ENCODE results near the gene POTEH. TPM values are rescaled to one million over a fixed set of nuclear protein-coding genes. Genes with fewer than 3 reads are reported as not detected.
"Not testable (repeated sequence)": the region's sequence is repeated elsewhere in the genome, so short reads cannot be mapped to it uniquely, and the experiment has no call there.

POTEH gene
- total and polyA plus RNA-seq, 2 of the 4 experiments (the other 2 are of a cell fraction), result not detected

- H2AK9ac ChIP-seq (replicated peaks; ENCODE audit: low read depth, low read length, poor library complexity); H4K5ac ChIP-seq (ENCODE audit: low read depth, low read length); H3K56ac ChIP-seq (ENCODE audit: extremely low read depth, insufficient read depth, low read length); H4K20me1 ChIP-seq (ENCODE audit: insufficient read depth, low read length); H3K4ac ChIP-seq (ENCODE audit: low read depth, low read length); H3K9me1 ChIP-seq (ENCODE audit: insufficient read depth, low read length); H2BK120ac ChIP-seq (ENCODE audit: low read depth, low read length); H3K23ac ChIP-seq (ENCODE audit: low read depth, low read length); POLR2A ChIA-PET (ENCODE audit: unreplicated experiment); H2BK20ac ChIP-seq (ENCODE audit: low read depth, low read length); H3K79me1 ChIP-seq (ENCODE audit: low read depth in 1 of 2, low read length in 2 of 2); H4K8ac ChIP-seq (ENCODE audit: low read depth in 2 of 2, low read length in 2 of 2); H3K9ac ChIP-seq (ENCODE audit: low read depth, low read length); intact Hi-C loops (cut with micrococcal nuclease); H4K91ac ChIP-seq (ENCODE audit: insufficient read depth, low read depth, low read length); H3K4me1 ChIP-seq (ENCODE audit: control insufficient read depth, insufficient read depth, low read length); DNase-seq; H3K18ac ChIP-seq (ENCODE audit: low read depth, low read length); H3K9me3 ChIP-seq (ENCODE audit: control insufficient read depth, insufficient read depth, low read length); H3K36me3 ChIP-seq (ENCODE audit: control insufficient read depth, insufficient read depth, low read length); in situ Hi-C loops (cut with MboI; ENCODE audit: low sequenced_read_pairs); dilution Hi-C loops (cut with HindIII; ENCODE audit: low sequenced_read_pairs, unreplicated experiment); H3K4me3 ChIP-seq (ENCODE audit: insufficient read depth, low read depth, low read length); H2BK15ac ChIP-seq (ENCODE audit: low read depth, low read length); H2BK5ac ChIP-seq (ENCODE audit: low read depth, low read length, poor library complexity, severe bottlenecking); H2AFZ ChIP-seq (replicated peaks; ENCODE audit: low read length, poor library complexity); H2AK5ac ChIP-seq (ENCODE audit: low read depth, low read length); BruUV-seq (replicated peaks); H3K27ac ChIP-seq (ENCODE audit: insufficient read depth, low read length); CTCF ChIA-PET; H3K4me2 ChIP-seq (ENCODE audit: low read depth, low read length); H3K14ac ChIP-seq (replicated peaks; ENCODE audit: low read depth, low read length); H3K27me3 ChIP-seq (ENCODE audit: control insufficient read depth, insufficient read depth, low read length); ATAC-seq (ENCODE audit: low read depth): not testable (repeated sequence)
- WGBS, 2 experiments (ENCODE audit: extremely low coverage in 2 of 2, insufficient read length in 1 of 2), result no CpG with 5 or more reads among the region's 6 CpGs
Measured at GRCh38 chr22:15734411-15734810, 44.6 kb downstream of the POTEH start.

- H3K27ac ChIP-seq (ENCODE audit: insufficient read depth, low read length); H3K14ac ChIP-seq (replicated peaks; ENCODE audit: low read depth, low read length); H3K56ac ChIP-seq (ENCODE audit: extremely low read depth, insufficient read depth, low read length); BruUV-seq (replicated peaks); H2BK5ac ChIP-seq (ENCODE audit: low read depth, low read length, poor library complexity, severe bottlenecking); H3K9ac ChIP-seq (ENCODE audit: low read depth, low read length); H2AK5ac ChIP-seq (ENCODE audit: low read depth, low read length); CTCF ChIA-PET; intact Hi-C loops (cut with micrococcal nuclease); H4K91ac ChIP-seq (ENCODE audit: insufficient read depth, low read depth, low read length); H3K4me1 ChIP-seq (ENCODE audit: control insufficient read depth, insufficient read depth, low read length); H3K4ac ChIP-seq (ENCODE audit: low read depth, low read length); H3K9me1 ChIP-seq (ENCODE audit: insufficient read depth, low read length); H3K23ac ChIP-seq (ENCODE audit: low read depth, low read length); H2AK9ac ChIP-seq (replicated peaks; ENCODE audit: low read depth, low read length, poor library complexity); H3K27me3 ChIP-seq (ENCODE audit: control insufficient read depth, insufficient read depth, low read length); in situ Hi-C loops (cut with MboI; ENCODE audit: low sequenced_read_pairs); dilution Hi-C loops (cut with HindIII; ENCODE audit: low sequenced_read_pairs, unreplicated experiment); H3K9me3 ChIP-seq (ENCODE audit: control insufficient read depth, insufficient read depth, low read length); H3K18ac ChIP-seq (ENCODE audit: low read depth, low read length); DNase-seq; H4K20me1 ChIP-seq (ENCODE audit: insufficient read depth, low read length); H3K4me2 ChIP-seq (ENCODE audit: low read depth, low read length); H4K8ac ChIP-seq (ENCODE audit: low read depth in 2 of 2, low read length in 2 of 2); H3K4me3 ChIP-seq (ENCODE audit: insufficient read depth, low read depth, low read length); H4K5ac ChIP-seq (ENCODE audit: low read depth, low read length); H2BK20ac ChIP-seq (ENCODE audit: low read depth, low read length); H2AFZ ChIP-seq (replicated peaks; ENCODE audit: low read length, poor library complexity); H2BK120ac ChIP-seq (ENCODE audit: low read depth, low read length); H3K36me3 ChIP-seq (ENCODE audit: control insufficient read depth, insufficient read depth, low read length); ATAC-seq (ENCODE audit: low read depth); H2BK15ac ChIP-seq (ENCODE audit: low read depth, low read length); POLR2A ChIA-PET (ENCODE audit: unreplicated experiment); H3K79me1 ChIP-seq (ENCODE audit: low read depth in 1 of 2, low read length in 2 of 2): not testable (repeated sequence)
- WGBS, 2 experiments (ENCODE audit: extremely low coverage in 2 of 2, insufficient read length in 1 of 2), result no CpG with 5 or more reads among the region's 10 CpGs
Measured at GRCh38 chr22:15738157-15738908, 48.5 kb downstream of the POTEH start.

Measured in IMR-90 (cell line).